ENCODE results near the gene BMPR1B.

BMPR1B gene

GRCh38 chr4:95198961-95199360, 441.2 kb downstream of the BMPR1B start:
- no peak for DNase-seq

GRCh38 chr4:95204267-95204844, 446.6 kb downstream of the BMPR1B start:
- DNase-seq = no peak

GRCh38 chr4:95204873-95205272, 447.1 kb downstream of the BMPR1B start:
- no peak for DNase-seq
